Subcutaneous abdominal adipose tissue (tissue), 5 donors: ENCODE data around the gene EFNA5.

Experiments
- H3K27ac ChIP-seq: one replicate; pipeline ENCODE4 v1.7.0; 2013; ENCODE audit warnings: low read depth, mild to moderate bottlenecking, inconsistent platforms, low read length, moderate library complexity
- H3K27me3 ChIP-seq, 5 donors: one replicate each; pipeline ENCODE4 v1.7.0; 2013; ENCODE audit warnings: low read length in 5 of 5, inconsistent platforms in 1 of 5; ENCODE audit not compliant: control insufficient read depth in 5 of 5, insufficient read depth in 4 of 5
- H3K36me3 ChIP-seq, 5 donors: one replicate each; pipeline ENCODE4 v1.7.0; 2013; ENCODE audit warnings: low read length in 5 of 5; ENCODE audit not compliant: control insufficient read depth in 5 of 5, insufficient read depth in 5 of 5
- H3K4me1 ChIP-seq, 5 donors: one replicate each; pipeline ENCODE4 v1.7.0; 2013; ENCODE audit warnings: low read length in 5 of 5, mild to moderate bottlenecking in 3 of 5, moderate library complexity in 1 of 5; ENCODE audit not compliant: control insufficient read depth in 5 of 5, insufficient read depth in 5 of 5
- H3K4me3 ChIP-seq, 5 donors: one replicate each; pipeline ENCODE4 v1.7.0; 2013; ENCODE audit warnings: low read length in 5 of 5, low read depth in 1 of 5
- H3K9ac ChIP-seq, 5 donors: one replicate each; pipeline ENCODE4 v1.7.0; 2013; ENCODE audit warnings: low read length in 5 of 5, mild to moderate bottlenecking in 4 of 5, moderate library complexity in 3 of 5
- H3K9me3 ChIP-seq, 5 donors: one replicate each; pipeline ENCODE4 v1.7.0; 2013; ENCODE audit warnings: low read length in 5 of 5; ENCODE audit not compliant: control insufficient read depth in 5 of 5
- donor health status: healthy.
- donor health status: healthy.
- donor health status: healthy.
- donor health status: healthy.
- donor health status: healthy.

EFNA5 gene

GRCh38 chr5:107431998-107432397, 238.7 kb downstream of the EFNA5 start:
- H3K27me3 ChIP-seq, result no peaks in the 10 kb centered on the region
- H3K9ac ChIP-seq, result no peak overlapping the region
- no peak overlapping the region for H3K4me3 ChIP-seq
- H3K27ac ChIP-seq, result no peak overlapping the region
- H3K9me3 ChIP-seq, result no peaks in the 10 kb centered on the region
- peaks cover 0 to 17% (median 12%) of the 10 kb centered on the region in 5 donors for H3K4me1 ChIP-seq
- H3K36me3 ChIP-seq, result peaks cover 0 to 4% (median 0%) of the 10 kb centered on the region in 5 donors

DNA sequence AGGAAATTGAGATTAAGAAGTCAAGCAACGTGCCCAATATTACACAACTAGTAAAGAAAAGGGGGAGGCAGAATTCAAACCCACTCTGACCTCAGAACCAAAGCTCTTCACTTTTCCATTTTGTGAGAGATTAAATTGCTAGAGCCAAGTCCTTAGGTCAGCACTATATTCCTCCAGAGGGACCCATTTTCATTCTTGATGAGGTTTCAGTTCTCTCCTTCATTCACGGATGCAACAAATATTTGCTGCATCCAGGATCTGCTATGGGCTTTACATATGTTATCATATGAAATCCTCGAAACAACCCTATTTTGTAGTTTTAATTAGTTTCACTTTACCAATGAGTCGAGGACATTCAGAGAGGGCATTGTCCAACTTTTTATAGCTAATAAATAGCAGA, 239.2 kb downstream of the EFNA5 start:
- Histone ChIP-seq H3K36me3 (peaks cover 0 to 8% (median 0%) of the 10 kb centered on the region in 5 donors), H3K4me3 (no peak overlapping the region), H3K9me3 (no peaks in the 10 kb centered on the region), H3K4me1 (peaks cover 0 to 17% (median 12%) of the 10 kb centered on the region in 5 donors), H3K9ac (no peak overlapping the region), H3K27me3 (no peaks in the 10 kb centered on the region), H3K27ac (no peak overlapping the region)

DNA sequence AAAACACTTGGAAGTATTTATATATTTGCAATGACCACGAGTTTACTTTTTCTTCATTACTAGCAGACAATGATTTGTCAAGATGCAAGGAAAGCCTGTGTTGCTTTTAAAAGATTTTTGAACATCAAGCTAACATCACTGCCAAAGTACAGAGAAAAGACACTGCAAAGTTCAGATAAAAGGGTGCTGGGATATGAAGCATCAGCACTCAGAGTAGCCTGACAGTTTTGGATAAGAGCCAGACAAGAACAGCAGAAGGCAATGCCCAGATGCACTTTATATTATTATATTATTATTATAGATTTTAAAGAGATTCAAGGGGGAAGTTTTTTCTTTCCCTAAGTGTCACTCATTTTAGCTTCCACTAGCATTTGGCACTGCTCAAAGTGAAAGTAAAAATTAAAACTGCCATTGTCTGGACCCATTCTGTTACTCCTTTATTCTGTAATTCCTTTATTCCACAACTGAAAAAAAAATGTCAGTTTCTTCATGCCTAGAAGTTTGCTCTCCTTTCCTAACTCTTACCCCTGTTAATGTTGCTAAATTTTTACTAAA, 240.6 kb downstream of the EFNA5 start:
- Histone ChIP-seq H3K4me1 (peaks cover 0 to 21% (median 12%) of the 10 kb centered on the region in 5 donors), H3K36me3 (peaks cover 0 to 12% (median 0%) of the 10 kb centered on the region in 5 donors), H3K27ac (no peak overlapping the region), H3K4me3 (no peak overlapping the region), H3K9me3 (no peaks in the 10 kb centered on the region), H3K27me3 (no peaks in the 10 kb centered on the region), H3K9ac (no peak overlapping the region)

DNA sequence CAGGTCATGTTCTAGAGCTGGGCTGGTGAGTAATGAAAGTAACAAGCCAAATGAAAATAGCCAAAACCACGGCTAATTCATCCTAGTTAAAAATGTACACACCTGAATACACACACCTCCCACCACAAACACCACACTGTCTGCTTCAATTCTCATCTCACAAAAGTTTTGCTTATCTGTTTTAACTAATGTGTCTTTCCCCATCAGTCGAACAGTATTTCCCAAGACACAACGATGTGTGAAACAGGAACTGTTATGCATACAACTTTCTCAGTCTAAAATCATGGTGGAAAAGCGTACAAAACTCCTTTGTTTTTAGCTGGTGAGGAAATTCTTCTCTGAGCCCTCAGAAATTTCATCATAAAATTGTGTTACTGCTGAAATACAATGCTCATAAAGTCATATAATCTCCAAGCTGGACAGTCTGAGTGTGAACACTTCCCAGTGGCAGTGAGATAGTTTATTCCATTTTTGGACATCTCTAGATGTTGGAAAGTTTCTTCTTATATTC, 242.4 kb downstream of the EFNA5 start:
- Histone ChIP-seq H3K27ac (no peak overlapping the region), H3K27me3 (no peaks in the 10 kb centered on the region), H3K9me3 (no peaks in the 10 kb centered on the region), H3K36me3 (peaks cover 0 to 12% (median 0%) of the 10 kb centered on the region in 5 donors), H3K4me1 (peaks cover 0 to 21% (median 12%) of the 10 kb centered on the region in 5 donors), H3K9ac (no peak overlapping the region), H3K4me3 (no peak overlapping the region)

- H3K27ac ChIP-seq, result no peak overlapping the region
- H3K9ac ChIP-seq, result no peak overlapping the region
- no peak overlapping the region for H3K4me3 ChIP-seq
- H3K27me3 ChIP-seq, result no peaks in the 10 kb centered on the region
- H3K9me3 ChIP-seq, result no peaks in the 10 kb centered on the region
- peaks cover 0 to 12% (median 0%) of the 10 kb centered on the region in 5 donors for H3K36me3 ChIP-seq
- H3K4me1 ChIP-seq, result peaks cover 0 to 20% (median 10%) of the 10 kb centered on the region in 5 donors
Measured at GRCh38 chr5:107426872-107427271, 243.9 kb downstream of the EFNA5 start.

- no peak overlapping the region for H3K27ac ChIP-seq
- H3K4me1 ChIP-seq, result peaks cover 0 to 16% (median 9%) of the 10 kb centered on the region in 5 donors
- H3K27me3 ChIP-seq, result no peaks in the 10 kb centered on the region
- no peak overlapping the region for H3K9ac ChIP-seq
- no peaks in the 10 kb centered on the region for H3K9me3 ChIP-seq
- peaks cover 0 to 12% (median 0%) of the 10 kb centered on the region in 5 donors for H3K36me3 ChIP-seq
- no peak overlapping the region for H3K4me3 ChIP-seq
Measured at GRCh38 chr5:107426209-107426608, 244.5 kb downstream of the EFNA5 start.

DNA sequence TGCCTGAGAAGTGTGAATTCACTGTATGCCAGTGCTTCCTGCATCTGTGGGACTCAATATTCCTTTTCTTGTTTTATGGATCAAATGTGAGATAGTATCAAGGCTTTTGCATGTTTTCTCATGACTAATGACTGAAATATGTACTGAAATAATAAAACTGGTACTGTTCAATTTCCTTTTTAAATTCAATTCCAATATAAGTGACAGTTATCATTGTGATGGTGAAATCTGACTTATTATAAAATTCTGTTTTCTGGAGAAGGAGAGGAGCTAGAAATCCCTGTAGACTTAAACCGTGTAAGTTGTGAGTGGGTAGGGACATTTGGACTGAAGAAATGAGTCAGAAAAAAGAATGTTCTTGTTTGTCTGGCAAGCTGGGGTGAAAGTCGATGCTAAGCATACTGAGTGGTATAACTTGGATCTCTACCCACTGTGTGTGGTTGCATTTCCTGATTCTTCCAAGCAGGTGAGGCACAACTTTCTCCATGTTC, 245.2 kb downstream of the EFNA5 start:
- Histone ChIP-seq H3K4me3 (no peak overlapping the region), H3K36me3 (peaks cover 0 to 12% (median 0%) of the 10 kb centered on the region in 5 donors), H3K27ac (no peak overlapping the region), H3K27me3 (no peaks in the 10 kb centered on the region), H3K9me3 (no peaks in the 10 kb centered on the region), H3K4me1 (peaks cover 0 to 16% (median 9%) of the 10 kb centered on the region in 5 donors), H3K9ac (no peak overlapping the region)

DNA sequence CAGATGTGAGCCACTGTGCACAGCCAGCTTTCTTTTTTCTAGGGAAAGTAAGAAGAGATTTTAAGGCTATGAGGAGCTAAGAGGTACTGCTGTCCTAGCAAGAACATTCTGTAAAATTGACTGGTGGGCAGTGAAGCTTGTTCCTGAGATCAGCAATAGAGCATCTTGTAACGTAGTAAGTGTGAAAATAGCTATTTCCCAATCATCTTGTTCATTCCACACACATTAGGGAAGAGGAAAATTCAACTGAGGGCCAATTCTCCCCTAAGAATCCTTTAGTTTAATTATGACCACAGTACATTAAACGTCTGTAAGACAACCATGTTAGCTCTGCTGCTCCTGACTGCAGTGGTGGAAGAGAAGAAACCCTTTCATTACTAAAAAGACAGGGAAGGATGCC, 246.2 kb downstream of the EFNA5 start:
- H3K27me3 ChIP-seq, result no peaks in the 10 kb centered on the region
- no peak overlapping the region for H3K4me3 ChIP-seq
- no peak overlapping the region for H3K27ac ChIP-seq
- no peaks in the 10 kb centered on the region for H3K9me3 ChIP-seq
- H3K4me1 ChIP-seq, result peaks cover 0 to 7% (median 3%) of the 10 kb centered on the region in 5 donors
- no peak overlapping the region for H3K9ac ChIP-seq
- peaks cover 0 to 12% (median 0%) of the 10 kb centered on the region in 5 donors for H3K36me3 ChIP-seq

- no peak overlapping the region for H3K4me3 ChIP-seq
- no peaks in the 10 kb centered on the region for H3K9me3 ChIP-seq
- no peaks in the 10 kb centered on the region for H3K27me3 ChIP-seq
- no peak overlapping the region for H3K9ac ChIP-seq
- H3K27ac ChIP-seq, result no peak overlapping the region
- peaks cover 0 to 7% (median 3%) of the 10 kb centered on the region in 5 donors for H3K4me1 ChIP-seq
- H3K36me3 ChIP-seq, result peaks cover 0 to 12% (median 0%) of the 10 kb centered on the region in 5 donors
Measured at GRCh38 chr5:107422494-107422893, 248.2 kb downstream of the EFNA5 start.

GRCh38 chr5:107419498-107419897, 251.2 kb downstream of the EFNA5 start:
- Histone ChIP-seq H3K4me3 (no peak overlapping the region), H3K27me3 (no peaks in the 10 kb centered on the region), H3K27ac (no peak overlapping the region), H3K9me3 (no peaks in the 10 kb centered on the region), H3K9ac (no peak overlapping the region), H3K36me3 (no peaks in the 10 kb centered on the region), H3K4me1 (peaks cover 0 to 3% (median 0%) of the 10 kb centered on the region in 5 donors)
